Measurements from ENCODE around the gene NOXO1. TPM values are rescaled to one million over a fixed set of nuclear protein-coding genes. Genes with fewer than 3 reads are reported as not detected.
A peak's percentile ranks its signal among the peaks of the same experiment; 100 is the strongest.

Gene NOXO1, protein sequence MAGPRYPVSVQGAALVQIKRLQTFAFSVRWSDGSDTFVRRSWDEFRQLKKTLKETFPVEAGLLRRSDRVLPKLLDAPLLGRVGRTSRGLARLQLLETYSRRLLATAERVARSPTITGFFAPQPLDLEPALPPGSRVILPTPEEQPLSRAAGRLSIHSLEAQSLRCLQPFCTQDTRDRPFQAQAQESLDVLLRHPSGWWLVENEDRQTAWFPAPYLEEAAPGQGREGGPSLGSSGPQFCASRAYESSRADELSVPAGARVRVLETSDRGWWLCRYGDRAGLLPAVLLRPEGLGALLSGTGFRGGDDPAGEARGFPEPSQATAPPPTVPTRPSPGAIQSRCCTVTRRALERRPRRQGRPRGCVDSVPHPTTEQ
- total RNA-seq, result 0.42 to 1.3 TPM (median 0.73 TPM) in 3 replicates

DNA sequence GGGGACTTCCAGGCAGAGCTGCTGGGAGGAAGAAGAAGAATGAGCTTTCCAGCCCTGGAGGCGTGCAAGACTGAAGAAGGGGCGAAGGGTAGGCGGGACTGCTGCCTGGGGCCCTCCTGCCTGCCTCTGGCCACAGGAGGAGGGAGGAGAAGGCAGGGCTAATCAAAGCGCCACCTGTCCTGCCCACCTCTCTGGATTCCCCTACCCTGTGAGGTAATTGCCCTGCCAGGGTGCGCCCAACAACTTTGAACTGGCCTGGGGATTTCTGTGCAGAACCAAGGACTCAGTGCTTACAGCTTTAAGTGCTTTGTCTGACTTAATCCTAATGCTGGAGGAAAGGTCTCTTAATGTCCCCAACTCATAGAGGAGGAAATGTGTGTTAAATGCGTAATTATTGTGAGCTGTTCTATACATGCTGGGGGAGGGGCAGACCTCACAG lies at the start of gene NOXO1:
Gene NOXO1 (minus strand): TSS at position 72 of the 439 bp plus-strand sequence. CDS start 290 bp downstream, outside the sequence.
- H3K9me3 Mint-ChIP-seq, result no peaks in the 10 kb centered on the region
- peaks cover 15% of the 10 kb centered on the region for H3K4me1 Mint-ChIP-seq
- peaks cover 51% of the 10 kb centered on the region for H3K27me3 Mint-ChIP-seq (ENCODE audit: low read depth)
- no peak for TF ChIP-seq CTCF (IDR thresholded peaks at IDR 0.05; ENCODE audit: unreplicated experiment)
- no peak within 1 kb of the TSS for H3K27ac Mint-ChIP-seq
- peak within 1 kb of the TSS; percentile 29 for H3K4me3 Mint-ChIP-seq
- no peak for DNase-seq (ENCODE audit: low spot score in 2 of 2, unreplicated experiment in 2 of 2)
- peaks cover 5% of the 10 kb centered on the region for H3K36me3 Mint-ChIP-seq

- TF ChIP-seq CTCF (IDR thresholded peaks at IDR 0.05; ENCODE audit: unreplicated experiment), result no peak
- H3K4me1 Mint-ChIP-seq, result peaks cover 29% of the 10 kb centered on the region
Observed at GRCh38 chr16:2030036-2030435, 48.8 kb upstream of the NOXO1 start.

DNA sequence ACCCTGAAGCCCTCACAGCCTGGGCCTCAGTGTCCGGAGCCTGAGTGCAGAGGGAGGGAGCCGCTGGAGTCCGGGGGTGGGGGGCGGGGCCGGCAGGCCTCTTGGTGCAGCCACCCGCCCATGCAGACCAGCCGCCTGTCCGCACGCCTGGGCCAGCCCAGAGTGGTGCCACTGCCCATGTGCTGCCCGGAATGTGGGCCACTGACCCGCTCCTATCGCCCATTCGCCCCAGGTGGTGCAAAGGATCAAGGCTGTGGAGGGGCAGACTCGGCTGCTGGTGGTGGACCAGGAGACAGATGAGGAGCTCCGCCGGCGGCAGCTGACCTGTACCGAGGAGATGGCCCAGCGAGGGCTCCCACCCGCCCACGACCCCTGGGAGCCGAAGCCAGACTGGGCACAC lies 48.1 kb upstream of the NOXO1 start:
- DNase-seq (ENCODE audit: low spot score in 2 of 2, unreplicated experiment in 2 of 2), result no peak
- no peak overlapping the region for H3K27ac Mint-ChIP-seq
- no peaks in the 10 kb centered on the region for H3K27me3 Mint-ChIP-seq (ENCODE audit: low read depth)
- H3K4me1 Mint-ChIP-seq, result peaks cover 25% of the 10 kb centered on the region
- TF ChIP-seq CTCF (IDR thresholded peaks at IDR 0.05; ENCODE audit: unreplicated experiment), result no peak
- H3K36me3 Mint-ChIP-seq, result peaks cover 2% of the 10 kb centered on the region
- no peaks in the 10 kb centered on the region for H3K9me3 Mint-ChIP-seq
- no peak overlapping the region for H3K4me3 Mint-ChIP-seq

More at GRCh38 chr16:2030036-2030435, 48.8 kb upstream of the NOXO1 start:
- no peak overlapping the region for H3K4me3 Mint-ChIP-seq
- no peaks in the 10 kb centered on the region for H3K9me3 Mint-ChIP-seq
- no peaks in the 10 kb centered on the region for H3K27me3 Mint-ChIP-seq (ENCODE audit: low read depth)
- H3K27ac Mint-ChIP-seq, result no peak overlapping the region
- peaks cover 2% of the 10 kb centered on the region for H3K36me3 Mint-ChIP-seq
- no peak for DNase-seq (ENCODE audit: low spot score in 2 of 2, unreplicated experiment in 2 of 2)

DNA sequence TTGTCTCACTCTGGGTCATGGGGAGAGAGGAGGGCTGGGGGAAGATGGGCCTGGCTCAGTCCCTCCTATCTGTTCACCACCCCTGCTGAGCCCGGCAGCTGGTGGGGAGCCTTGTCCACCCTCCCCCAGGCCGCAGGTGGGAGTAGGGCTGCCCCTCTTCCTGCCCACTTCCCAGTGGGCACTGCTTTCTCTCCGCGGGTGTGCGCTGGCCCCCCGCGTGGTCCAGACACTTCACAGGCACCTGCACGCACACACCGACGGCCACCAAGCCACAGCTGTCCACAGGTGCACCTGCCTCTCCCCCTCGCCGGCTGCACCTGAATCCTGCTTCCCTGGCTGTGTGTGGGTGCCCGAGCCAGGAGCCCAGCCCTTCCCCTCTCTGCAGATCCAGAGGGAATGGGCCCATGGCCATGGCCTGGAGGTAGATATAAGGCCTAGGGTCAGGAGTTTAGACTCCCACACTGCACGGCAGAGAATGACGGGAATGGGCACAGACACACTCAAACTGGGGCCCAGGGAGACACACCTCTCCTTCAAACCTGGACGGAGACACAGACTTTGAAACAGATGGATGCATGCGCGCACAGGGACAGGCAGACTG lies 47.5 kb upstream of the NOXO1 start:
- Mint-ChIP-seq H3K4me1 (peaks cover 26% of the 10 kb centered on the region), H3K27ac (no peak overlapping the region), H3K4me3 (no peak overlapping the region)

GRCh38 chr16:2028146-2028545 lies 46.9 kb upstream of the NOXO1 start:
- H3K27ac Mint-ChIP-seq, result no peak overlapping the region
- peaks cover 24% of the 10 kb centered on the region for H3K4me1 Mint-ChIP-seq
- no peaks in the 10 kb centered on the region for H3K27me3 Mint-ChIP-seq (ENCODE audit: low read depth)
- H3K9me3 Mint-ChIP-seq, result no peaks in the 10 kb centered on the region
- H3K4me3 Mint-ChIP-seq, result peak overlapping the region; percentile 79
- no peak for DNase-seq (ENCODE audit: low spot score in 2 of 2, unreplicated experiment in 2 of 2)
- peaks cover 2% of the 10 kb centered on the region for H3K36me3 Mint-ChIP-seq
- no peak for TF ChIP-seq CTCF (IDR thresholded peaks at IDR 0.05; ENCODE audit: unreplicated experiment)

More for the DNA sequence above, 47.5 kb upstream of the NOXO1 start:
- no peak for DNase-seq (ENCODE audit: low spot score in 2 of 2, unreplicated experiment in 2 of 2)
- no peak for TF ChIP-seq CTCF (IDR thresholded peaks at IDR 0.05; ENCODE audit: unreplicated experiment)
- H3K9me3 Mint-ChIP-seq, result no peaks in the 10 kb centered on the region
- H3K36me3 Mint-ChIP-seq, result peaks cover 2% of the 10 kb centered on the region
- no peaks in the 10 kb centered on the region for H3K27me3 Mint-ChIP-seq (ENCODE audit: low read depth)
